Activated CD8-positive, alpha-beta T cell treated with anti-CD3 and anti-CD28 coated beads, Interleukin-2, amount 10 ng/mL, durations not matched to agents 7 days and 5 days (primary cell): Measurements from ENCODE around the gene TNRC18. TPM values are rescaled to one million over a fixed set of nuclear protein-coding genes. Genes with fewer than 3 reads are reported as not detected.

Experiments used
- ATAC-seq: fragments of 150-1000 bp; cut with Tn5 transposase; one replicate; pipeline ENCODE4 v1.10.0; 2021; ENCODE audit warnings: moderate library complexity
- CTCF ChIA-PET: fragments of 350-600 bp; sonication (Branson Sonifier 250); formaldehyde crosslinking; loops from one replicate; lab custom pipeline; 2021; ENCODE audit warnings: antibody characterized with exemption; lab: Charles Lee
- POLR2A ChIA-PET: fragments of 350-600 bp; sonication (Branson Sonifier 250); formaldehyde crosslinking; loops from one replicate; lab custom pipeline; 2021; ENCODE audit warnings: antibody characterized with exemption; lab: Charles Lee
- DNase-seq: peaks from one replicate; pipeline ENCODE4 v3.0.0-alpha.2; 2020
- H3K27ac Mint-ChIP-seq: one replicate; pipeline ENCODE4 v1.8.0; 2021; ENCODE audit warnings: mild to moderate bottlenecking, mixed read lengths
- H3K27me3 Mint-ChIP-seq: one replicate; pipeline ENCODE4 v1.8.0; 2021; ENCODE audit warnings: low read depth, mixed read lengths
- H3K36me3 Mint-ChIP-seq: one replicate; pipeline ENCODE4 v1.8.0; 2021; ENCODE audit warnings: low read depth, mixed read lengths
- H3K4me1 Mint-ChIP-seq: one replicate; pipeline ENCODE4 v1.8.0; 2021; ENCODE audit warnings: low read depth, mixed read lengths
- H3K4me3 Mint-ChIP-seq: one replicate; pipeline ENCODE4 v1.8.0; 2021; ENCODE audit warnings: mild to moderate bottlenecking, mixed read lengths
- H3K9me3 Mint-ChIP-seq: one replicate; pipeline ENCODE4 v1.8.0; 2022; ENCODE audit warnings: mixed read lengths; ENCODE audit not compliant: insufficient read depth
- total RNA-seq, 2 experiments: library from RNA; stranded (reverse); gene quantifications; one replicate each; pipeline ENCODE4 v1.2.3, GENCODE V29; 2021

Gene TNRC18
- total RNA-seq, 2 experiments from 2014 or later: 46.1 to 52.1 TPM

DNA sequence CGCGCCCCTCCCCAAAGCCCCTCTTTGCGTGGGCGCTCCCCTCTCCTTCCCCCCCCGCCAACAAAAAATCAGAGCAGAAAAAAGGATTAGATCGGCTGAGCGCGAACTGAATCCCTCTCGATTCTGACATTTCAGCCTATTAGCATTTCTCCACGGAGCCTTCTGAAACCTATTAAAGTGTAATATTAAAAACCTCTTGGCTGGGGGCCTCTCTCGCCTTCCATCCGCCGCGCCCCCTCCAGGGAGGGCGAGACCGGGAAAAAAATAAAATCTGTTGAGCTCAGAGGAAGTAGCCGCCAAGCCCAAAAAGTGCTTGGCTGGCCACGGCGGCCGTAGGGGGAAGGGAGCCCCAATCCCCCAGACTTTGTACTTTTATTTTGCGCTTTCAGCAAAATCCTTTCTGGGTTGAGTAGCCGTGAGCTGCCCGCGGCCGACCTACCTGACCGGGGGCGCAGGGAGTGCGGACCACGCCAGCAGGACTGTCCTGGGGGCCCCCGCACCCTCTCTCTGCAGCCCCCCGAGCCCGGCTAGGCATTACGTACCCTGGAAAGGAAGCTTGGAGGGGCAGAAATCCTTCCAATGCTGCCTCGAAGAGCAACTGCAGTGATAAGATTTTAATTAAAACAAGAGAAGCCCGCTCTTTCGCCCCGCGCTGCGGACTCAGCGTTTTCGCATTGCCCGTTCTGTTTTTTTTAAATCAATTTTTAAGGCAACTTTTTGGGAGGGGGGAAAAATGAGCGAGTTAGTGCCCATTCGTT is 1.3 kb upstream of the TNRC18 start:
- Mint-ChIP-seq H3K9me3 (no peaks in the 10 kb centered on the region), H3K4me1 (peaks cover 51% of the 10 kb centered on the region)
- no peak for ATAC-seq

DNA sequence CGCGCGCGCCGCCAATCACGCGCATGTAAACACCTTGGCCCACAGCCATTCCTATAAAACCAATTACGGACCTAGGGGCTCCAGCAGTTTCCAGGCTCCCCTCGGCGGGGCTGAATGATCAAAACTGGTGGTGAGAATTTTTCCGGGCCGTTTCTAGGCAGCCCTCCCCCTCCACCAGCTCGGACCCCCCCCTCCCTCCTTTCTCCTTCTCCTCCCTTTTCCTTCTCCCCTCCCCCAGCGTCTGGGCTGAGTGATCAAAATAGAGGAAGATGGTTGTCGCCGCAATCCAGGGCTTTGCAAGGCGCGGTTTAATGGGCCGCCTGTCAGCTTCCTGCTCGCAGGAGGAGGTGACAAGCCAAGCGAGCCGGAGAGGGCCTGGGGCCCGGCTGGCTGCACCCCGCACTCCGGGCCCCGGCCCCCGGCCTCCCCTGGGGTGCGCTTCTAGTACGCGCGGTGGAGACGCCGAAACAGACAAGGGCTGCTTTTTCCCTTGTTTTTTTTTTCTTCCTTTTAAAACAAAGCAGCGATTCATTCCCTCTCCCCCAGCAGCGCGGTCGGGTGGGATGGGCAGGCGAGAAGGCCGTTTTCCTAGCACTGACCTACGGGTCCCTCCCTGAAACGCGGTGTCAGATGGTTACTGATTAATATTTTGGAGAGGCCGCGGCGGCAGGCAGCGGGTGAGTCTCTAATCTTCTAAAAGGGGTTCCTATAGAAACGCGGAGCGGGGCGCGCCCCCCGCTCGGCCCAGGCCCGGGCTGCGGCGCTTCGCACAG is 528 bp upstream of the TNRC18 start:
- Mint-ChIP-seq H3K27ac (peak overlapping the region; percentile 61), H3K4me3 (peak overlapping the region; percentile 66), H3K36me3 (no peaks in the 10 kb centered on the region), H3K9me3 (no peaks in the 10 kb centered on the region), H3K27me3 (peaks cover 62% of the 10 kb centered on the region), H3K4me1 (peaks cover 46% of the 10 kb centered on the region)
- ATAC-seq (peak; percentile 45), DNase-seq (peak; percentile 65)
- CTCF ChIA-PET: interaction anchor here (1.6 to 2.7 kb wide), 2 partner anchors 28 kb away, joined by 4 to 13 read pairs; no protein-coding TSS in a partner anchor
- POLR2A ChIA-PET: interaction anchor here (3.8 kb wide), 1 partner anchor 27 kb away, joined by 20 read pairs; no protein-coding TSS in a partner anchor

More for the DNA sequence above, 1.3 kb upstream of the TNRC18 start:
- Mint-ChIP-seq H3K27me3 (peaks cover 63% of the 10 kb centered on the region), H3K4me3 (peak overlapping the region; percentile 55), H3K27ac (no peak overlapping the region), H3K36me3 (no peaks in the 10 kb centered on the region)
- CTCF ChIA-PET: interaction anchor here (1.6 kb wide), 1 partner anchor 29 kb away, joined by 4 read pairs; no protein-coding TSS in a partner anchor
- POLR2A ChIA-PET: interaction anchor here (3.8 kb wide), 1 partner anchor 28 kb away, joined by 20 read pairs; no protein-coding TSS in a partner anchor
- DNase-seq: no peak

DNA sequence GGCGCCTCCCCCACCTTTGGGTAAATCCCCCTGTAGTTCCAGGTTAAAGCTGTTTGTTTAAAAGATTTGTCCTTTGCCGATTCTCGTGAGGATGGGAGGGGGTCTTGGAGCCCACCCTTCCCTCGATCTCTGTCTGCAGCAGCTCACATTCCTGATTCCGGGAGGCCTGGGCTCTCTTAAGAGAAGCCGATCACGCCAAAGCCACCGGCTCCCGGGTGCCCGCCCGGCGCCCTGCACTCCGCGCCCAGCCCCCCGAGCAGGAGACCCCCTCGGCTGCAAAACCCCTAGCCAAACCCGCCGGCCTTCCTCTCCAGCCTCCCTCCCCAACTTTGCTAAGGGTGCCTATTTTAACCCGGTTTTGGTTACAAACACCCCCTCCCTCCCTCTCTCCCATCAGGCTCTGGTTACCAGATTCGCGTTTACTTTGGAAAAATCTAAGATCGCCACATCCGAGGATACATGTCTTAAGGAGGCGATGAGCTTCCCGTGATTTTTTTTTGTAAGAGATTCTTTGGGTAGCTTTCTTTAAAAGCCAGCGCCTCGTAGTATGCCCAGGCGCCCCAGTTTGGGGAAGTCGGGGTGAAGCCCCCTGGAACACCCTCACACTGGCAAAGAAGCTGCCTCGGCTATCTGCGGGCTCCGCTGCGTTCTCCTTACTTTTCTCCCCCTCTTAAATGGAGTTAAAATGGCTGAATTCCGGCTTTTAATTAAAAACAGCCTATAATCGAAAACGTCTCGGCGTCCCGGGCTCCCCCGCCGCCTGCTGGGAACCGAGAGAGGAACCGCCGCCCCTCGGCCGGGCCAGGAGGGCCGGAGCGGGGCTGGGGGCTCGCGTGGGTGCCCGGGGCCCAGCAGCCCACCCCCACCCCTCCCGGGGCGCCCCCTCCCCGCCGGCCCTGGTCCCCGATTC is 983 bp downstream of the TNRC18 start:
- no peak overlapping the region for H3K27ac Mint-ChIP-seq
- no peak for DNase-seq
- H3K27me3 Mint-ChIP-seq: peaks cover 69% of the 10 kb centered on the region
- ChIA-PET POLR2A (interaction anchor here (0.7 to 3.8 kb wide), 3 partner anchors 8 to 26 kb away, joined by 3 to 20 read pairs (median 4); no protein-coding TSS in a partner anchor), CTCF (interaction anchor here (0.8 to 2.7 kb wide), 5 partner anchors 9 to 243 kb away, joined by 3 to 13 read pairs (median 4); no protein-coding TSS in a partner anchor)
- no peaks in the 10 kb centered on the region for H3K36me3 Mint-ChIP-seq
- peaks cover 43% of the 10 kb centered on the region for H3K4me1 Mint-ChIP-seq
- H3K9me3 Mint-ChIP-seq: no peaks in the 10 kb centered on the region
- H3K4me3 Mint-ChIP-seq: peak overlapping the region; percentile 53
- ATAC-seq: no peak

DNA sequence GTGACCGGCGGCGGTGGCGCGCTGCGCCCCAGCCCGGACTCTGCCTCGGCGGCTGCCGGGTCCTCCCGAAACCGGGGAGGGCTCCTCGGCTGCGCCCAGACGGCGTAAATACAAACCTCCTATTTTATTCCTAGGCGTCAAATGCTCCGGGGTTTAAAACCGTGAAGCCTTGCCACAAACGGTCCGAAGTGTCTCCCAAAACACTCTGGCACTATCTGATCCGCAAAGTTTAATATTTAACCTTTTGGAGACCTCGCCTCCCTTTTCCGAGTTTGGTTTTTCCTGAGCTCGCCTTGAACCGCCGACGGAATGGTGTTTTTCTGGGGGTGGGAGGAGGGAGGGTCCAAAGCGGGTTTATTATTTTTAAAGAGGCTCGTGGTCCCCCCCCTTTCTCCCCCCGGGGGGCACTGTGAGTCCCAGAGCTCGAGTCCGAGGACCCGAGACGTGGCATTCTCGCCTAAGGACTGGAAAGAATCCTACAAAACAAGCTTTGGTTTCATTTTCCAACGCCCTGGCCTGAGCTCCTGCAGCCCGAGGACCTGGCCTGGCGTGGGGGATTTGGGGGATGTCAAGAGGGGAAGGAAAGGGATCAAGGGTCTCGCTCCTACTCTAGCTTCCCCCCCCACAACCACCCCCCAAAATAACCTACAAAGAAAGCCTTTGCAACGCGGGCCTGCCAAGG is 1.8 kb downstream of the TNRC18 start:
- ChIA-PET CTCF (interaction anchor here (0.8 to 2.7 kb wide), 4 partner anchors 10 to 243 kb away, joined by 3 to 13 read pairs (median 4); no protein-coding TSS in a partner anchor), POLR2A (interaction anchor here (0.7 to 3.8 kb wide), 2 partner anchors 9 to 25 kb away, joined by 4 to 20 read pairs; no protein-coding TSS in a partner anchor)
- Mint-ChIP-seq H3K9me3 (no peaks in the 10 kb centered on the region), H3K27ac (no peak overlapping the region), H3K4me1 (peaks cover 40% of the 10 kb centered on the region), H3K36me3 (no peaks in the 10 kb centered on the region), H3K27me3 (peaks cover 68% of the 10 kb centered on the region), H3K4me3 (peak overlapping the region; percentile 53)
- no peak for DNase-seq
- no peak for ATAC-seq

DNA sequence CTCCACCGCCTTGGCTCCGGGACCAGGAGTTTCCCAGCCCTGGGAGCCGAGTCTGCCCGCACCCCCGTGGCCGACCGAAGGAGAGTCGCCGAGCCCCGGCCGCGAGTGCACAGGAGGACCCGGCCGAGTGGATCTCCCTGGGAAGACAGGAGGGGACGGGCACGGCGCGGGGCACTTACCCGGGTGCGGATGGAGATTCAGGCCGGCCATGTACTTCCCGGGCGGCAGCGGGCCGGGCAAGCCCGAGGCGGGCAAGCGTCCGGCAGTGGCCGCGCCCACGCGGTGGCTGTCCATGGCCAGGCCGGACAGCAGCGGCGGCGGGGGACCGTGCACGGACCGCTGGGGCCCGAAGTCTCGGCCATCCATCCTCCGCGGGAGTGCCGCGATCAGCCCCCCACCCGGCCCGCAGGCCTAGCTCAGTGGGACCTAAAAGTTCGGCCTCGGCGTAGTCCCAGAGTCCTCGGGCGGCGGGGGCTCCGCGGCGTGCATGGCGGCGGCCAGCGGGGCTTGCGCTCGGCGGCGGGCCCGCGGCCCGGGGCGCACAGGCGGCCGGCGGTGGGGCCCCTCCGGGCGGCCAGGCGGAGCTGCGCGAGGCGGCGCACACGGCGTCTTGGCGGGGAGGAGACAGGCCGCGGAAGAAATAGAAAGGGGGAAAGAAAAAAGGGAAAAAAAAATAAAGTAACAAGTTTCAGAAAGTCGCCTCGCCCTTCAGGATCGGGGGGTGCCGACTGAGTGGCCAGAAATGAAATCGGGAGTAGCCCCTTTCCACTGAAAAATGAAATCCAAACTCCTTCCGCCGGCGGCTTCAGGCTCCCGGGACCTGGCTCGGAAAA is 2.5 kb downstream of the TNRC18 start:
- Mint-ChIP-seq H3K4me1 (peaks cover 38% of the 10 kb centered on the region), H3K27me3 (peaks cover 64% of the 10 kb centered on the region)
- ATAC-seq: peak; percentile 14

DNA sequence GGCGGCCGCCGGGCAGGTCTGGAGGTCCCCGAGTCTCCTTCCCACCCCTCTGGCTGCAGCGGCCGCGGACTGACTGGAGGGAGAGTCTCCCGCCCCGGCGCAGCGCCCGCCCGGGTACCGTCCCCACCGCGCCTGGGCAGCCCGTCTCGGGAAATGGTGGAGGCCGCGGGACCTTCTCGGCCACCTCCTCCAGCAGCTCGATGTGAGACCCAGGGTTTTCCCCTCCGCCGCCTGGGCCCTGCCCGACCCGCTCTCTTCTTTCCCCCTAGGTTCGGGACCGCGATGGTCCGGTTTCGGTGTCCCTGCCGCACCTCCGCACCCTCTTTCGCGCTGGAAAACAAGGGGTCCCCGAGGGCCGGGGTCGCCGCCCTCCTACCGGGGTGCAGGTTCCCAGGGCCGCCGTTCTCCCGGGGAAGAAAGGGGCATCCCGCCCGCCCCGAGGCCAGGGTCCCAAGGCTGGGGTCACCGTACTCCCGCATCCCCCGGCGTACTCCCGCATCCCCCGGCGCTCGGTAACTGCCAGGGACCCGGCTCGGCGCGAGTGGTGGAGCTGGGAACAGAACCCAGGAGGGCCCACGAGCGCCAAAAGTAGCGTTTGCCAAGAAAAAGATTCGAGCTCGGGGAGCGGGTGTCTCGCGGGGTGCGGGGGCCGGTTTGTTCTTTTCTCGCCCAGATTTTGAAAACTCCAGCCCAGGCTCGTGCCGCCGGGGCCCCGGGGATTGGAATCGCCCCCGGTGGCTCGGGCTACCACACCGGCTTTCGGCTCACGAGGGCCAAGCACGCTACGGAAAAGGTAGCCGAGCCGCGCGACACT is 3.4 kb downstream of the TNRC18 start:
- DNase-seq (no peak), ATAC-seq (no peak)
- H3K27ac Mint-ChIP-seq: no peak overlapping the region
- no peaks in the 10 kb centered on the region for H3K9me3 Mint-ChIP-seq
- H3K36me3 Mint-ChIP-seq: no peaks in the 10 kb centered on the region
- H3K4me3 Mint-ChIP-seq: peak overlapping the region; percentile 25
- ChIA-PET POLR2A (no interaction called here), CTCF (interaction anchor here (1.4 kb wide), 1 partner anchor 20 kb away, joined by 3 read pairs; no protein-coding TSS in a partner anchor)
- peaks cover 30% of the 10 kb centered on the region for H3K4me1 Mint-ChIP-seq
- H3K27me3 Mint-ChIP-seq: peaks cover 57% of the 10 kb centered on the region

More for the DNA sequence above, 2.5 kb downstream of the TNRC18 start:
- ChIA-PET POLR2A (interaction anchor here (3.8 kb wide), 1 partner anchor 24 kb away, joined by 20 read pairs; no protein-coding TSS in a partner anchor), CTCF (interaction anchor here (1.4 to 2.7 kb wide), 3 partner anchors 10 to 25 kb away, joined by 3 to 13 read pairs (median 4); no protein-coding TSS in a partner anchor)
- DNase-seq: no peak
- Mint-ChIP-seq H3K4me3 (peak overlapping the region; percentile 53), H3K27ac (no peak overlapping the region), H3K36me3 (no peaks in the 10 kb centered on the region), H3K9me3 (no peaks in the 10 kb centered on the region)

DNA sequence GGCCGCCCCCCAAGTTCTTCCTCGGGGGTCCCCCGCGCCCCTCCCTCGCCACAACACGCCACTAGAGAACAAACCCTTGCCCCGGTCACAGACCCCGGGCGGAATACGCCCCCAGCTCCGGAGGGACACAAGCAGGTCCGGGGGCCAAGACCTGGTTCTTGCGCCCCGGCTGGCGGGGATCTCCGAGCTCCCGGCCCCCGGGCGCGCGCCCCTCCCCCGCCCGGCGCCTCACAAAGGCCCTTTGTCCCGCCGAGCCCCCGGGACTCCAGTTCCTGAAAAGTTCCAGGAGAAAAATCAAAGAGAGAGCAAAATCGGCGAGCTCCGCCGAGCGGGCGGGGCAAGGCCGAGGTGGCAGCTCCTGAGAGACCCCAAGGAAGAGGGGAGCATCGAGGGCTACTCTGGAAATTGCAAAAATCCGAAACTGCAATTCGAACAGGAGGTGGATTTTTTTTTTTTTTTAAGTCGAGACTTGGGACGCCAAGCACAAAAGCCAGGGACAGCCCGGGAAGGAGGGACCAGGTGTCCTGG is 4.0 kb downstream of the TNRC18 start:
- ATAC-seq: no peak
- H3K27me3 Mint-ChIP-seq: peaks cover 55% of the 10 kb centered on the region
- no peak overlapping the region for H3K4me3 Mint-ChIP-seq
- H3K4me1 Mint-ChIP-seq: peaks cover 25% of the 10 kb centered on the region
- H3K27ac Mint-ChIP-seq: no peak overlapping the region
- no peaks in the 10 kb centered on the region for H3K9me3 Mint-ChIP-seq
- POLR2A ChIA-PET: no interaction called here
- CTCF ChIA-PET: interaction anchor here (1.4 kb wide), 1 partner anchor 19 kb away, joined by 3 read pairs; no protein-coding TSS in a partner anchor
- no peak for DNase-seq
- no peaks in the 10 kb centered on the region for H3K36me3 Mint-ChIP-seq

DNA sequence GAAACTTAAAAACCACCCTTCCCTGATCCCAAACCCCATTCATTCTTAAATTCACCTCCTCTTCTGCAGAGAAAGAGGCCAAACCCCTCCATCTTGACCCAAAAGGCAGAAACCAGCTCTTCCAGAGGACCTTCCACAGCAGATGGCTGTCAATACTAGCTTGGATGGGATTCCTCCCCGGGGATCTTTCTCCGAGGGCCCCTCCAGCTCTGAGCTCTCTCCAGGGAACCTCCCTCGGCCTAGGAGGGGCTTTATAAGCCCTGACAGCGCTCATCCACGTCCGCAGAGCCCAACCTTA is 5.4 kb downstream of the TNRC18 start:
- H3K9me3 Mint-ChIP-seq: no peaks in the 10 kb centered on the region
- H3K36me3 Mint-ChIP-seq: no peaks in the 10 kb centered on the region
- DNase-seq (no peak), ATAC-seq (no peak)
- H3K4me3 Mint-ChIP-seq: no peak overlapping the region
- H3K4me1 Mint-ChIP-seq: peaks cover 20% of the 10 kb centered on the region
- H3K27ac Mint-ChIP-seq: no peak overlapping the region
- H3K27me3 Mint-ChIP-seq: peaks cover 57% of the 10 kb centered on the region
- ChIA-PET CTCF (interaction anchor here (3.4 kb wide), 1 partner anchor 53 kb away, joined by 12 read pairs; no protein-coding TSS in a partner anchor), POLR2A (no interaction called here)
